CD4-positive, alpha-beta T cell treated with Interleukin-10 for 1 hour (primary cell): ENCODE results near the gene PRR7.

Experiments
- DNase-seq: peaks from one replicate; pipeline ENCODE4 v3.0.0-alpha.2; 2020

Gene PRR7

DNA sequence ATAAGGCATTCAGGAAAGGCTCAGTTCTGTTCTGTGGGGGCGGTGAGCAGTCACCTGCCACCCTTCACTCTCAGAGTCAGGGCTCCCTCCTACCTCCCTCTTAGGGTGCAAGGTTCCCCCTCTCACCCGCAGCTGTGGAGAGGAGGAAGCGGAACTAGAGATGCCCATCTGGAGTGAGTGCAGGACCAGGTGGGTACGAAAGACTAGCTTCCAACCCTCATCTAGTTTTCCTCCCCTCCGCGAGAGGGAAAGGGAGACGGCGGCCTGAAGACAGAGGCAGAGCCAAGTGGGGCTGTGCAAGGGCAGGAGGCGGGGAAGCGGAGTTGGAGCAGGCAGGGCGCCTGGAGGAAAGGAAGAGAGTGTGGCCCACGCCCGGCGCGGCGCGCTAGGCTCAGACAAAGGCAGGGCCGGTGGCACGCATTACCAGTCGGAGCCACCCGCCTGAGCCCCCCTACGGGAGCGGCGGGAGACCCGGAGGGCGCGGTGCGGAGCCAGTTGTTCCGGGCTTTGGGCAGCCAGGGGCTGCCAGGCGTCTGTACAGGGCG lies 7.3 kb downstream of the PRR7 start:
- DNase-seq = no peak

DNA sequence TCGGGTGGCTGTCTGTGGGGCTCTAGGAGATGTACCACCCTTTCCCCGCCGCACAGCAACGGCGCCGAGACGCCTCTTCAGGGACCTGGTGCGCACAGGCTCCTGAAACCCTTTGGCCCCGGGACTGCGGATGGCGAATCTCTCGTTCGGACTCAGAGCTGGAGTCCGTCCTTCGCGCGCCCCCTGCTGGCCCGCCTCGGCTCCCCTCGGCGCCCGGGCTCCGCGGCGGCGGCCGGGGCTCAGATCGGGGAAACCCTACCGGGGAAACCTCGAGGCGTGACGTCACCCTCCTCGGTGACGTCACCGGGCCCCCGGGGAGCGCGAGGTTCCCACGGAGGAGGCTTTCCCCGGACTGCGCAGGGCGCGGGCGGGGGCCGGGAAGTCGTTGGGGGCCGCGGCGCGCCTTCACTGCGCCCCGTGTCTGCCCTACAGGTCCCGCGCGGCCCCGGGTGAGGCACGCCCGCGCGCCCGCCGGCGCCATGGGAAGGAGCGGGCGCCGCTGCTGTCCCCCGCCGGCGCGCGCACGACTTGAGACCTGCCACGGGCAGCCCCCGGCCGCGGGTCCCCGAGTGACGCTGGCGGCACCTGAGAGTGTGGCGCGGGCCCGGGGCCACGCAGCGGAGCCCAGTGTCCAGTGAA lies 7.9 kb downstream of the PRR7 start:
- DNase-seq = peak; percentile 96

DNA sequence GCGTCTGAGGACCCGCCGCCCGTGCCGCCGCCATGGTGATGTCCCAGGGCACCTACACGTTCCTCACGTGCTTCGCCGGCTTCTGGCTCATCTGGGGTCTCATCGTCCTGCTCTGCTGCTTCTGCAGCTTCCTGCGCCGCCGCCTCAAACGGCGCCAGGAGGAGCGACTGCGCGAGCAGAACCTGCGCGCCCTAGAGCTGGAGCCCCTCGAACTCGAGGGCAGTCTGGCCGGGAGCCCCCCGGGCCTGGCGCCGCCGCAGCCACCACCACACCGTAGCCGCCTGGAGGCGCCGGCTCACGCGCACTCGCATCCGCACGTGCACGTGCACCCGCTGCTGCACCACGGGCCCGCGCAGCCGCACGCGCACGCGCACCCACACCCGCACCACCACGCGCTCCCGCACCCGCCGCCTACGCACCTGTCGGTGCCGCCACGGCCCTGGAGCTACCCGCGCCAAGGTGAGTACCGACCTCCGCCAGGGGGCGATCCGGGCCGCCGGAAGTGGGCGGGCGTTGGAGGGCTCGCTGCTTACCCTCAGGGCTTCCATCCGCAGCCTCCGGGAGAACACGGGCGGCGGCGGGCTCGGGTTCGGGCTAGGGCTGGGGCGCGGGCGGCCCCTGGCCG lies 8.5 kb downstream of the PRR7 start:
- DNase-seq = peak; percentile 93

DNA sequence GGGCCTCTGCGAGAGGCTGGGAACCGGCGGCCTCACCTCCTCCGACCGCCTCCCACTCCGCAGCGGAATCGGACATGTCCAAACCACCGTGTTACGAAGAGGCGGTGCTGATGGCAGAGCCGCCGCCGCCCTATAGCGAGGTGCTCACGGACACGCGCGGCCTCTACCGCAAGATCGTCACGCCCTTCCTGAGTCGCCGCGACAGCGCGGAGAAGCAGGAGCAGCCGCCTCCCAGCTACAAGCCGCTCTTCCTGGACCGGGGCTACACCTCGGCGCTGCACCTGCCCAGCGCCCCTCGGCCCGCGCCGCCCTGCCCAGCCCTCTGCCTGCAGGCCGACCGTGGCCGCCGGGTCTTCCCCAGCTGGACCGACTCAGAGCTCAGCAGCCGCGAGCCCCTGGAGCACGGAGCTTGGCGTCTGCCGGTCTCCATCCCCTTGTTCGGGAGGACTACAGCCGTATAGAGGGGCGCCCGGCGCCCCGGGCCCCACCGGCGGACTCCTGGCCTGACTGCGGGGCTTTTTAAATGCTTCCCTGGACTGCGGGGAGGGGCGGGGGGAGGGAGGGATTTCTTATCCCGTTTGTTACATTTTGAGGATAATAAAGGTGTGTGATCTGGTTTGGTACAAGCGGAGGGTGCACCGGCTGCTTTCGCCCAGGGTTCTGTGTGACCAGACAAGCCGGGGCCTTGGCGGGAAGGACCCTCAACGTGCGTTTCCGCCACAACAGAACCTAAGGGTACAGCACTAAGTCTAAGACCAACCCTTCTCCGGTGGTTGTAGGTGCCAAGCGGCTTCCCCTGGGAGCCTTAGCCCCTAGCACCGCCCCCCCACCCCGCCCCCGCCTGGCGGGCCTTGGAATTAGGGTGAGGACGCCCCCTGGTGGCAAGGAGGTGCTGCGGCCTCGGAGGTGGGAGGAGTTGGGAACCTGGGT lies 9.3 kb downstream of the PRR7 start:
- peak; percentile 93 for DNase-seq

DNA sequence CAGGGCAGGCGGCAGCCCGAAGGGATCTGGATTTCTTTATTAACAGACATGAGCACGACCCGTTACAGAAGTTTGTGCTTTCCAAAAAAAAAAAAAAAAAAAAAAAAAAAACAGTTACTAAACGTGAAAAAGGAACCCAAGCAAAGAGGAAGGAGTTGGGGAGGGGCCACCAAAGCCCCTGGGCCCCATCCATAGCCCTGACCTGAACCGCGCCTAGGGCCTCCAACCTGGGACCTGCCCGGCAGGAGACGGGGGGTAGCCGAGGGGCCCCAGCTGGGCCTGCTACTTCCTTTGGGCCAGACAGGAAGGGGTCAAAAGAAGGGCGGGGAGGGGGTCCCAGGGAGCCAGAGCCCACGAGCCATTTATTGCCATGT lies 10.0 kb downstream of the PRR7 start:
- no peak for DNase-seq

DNA sequence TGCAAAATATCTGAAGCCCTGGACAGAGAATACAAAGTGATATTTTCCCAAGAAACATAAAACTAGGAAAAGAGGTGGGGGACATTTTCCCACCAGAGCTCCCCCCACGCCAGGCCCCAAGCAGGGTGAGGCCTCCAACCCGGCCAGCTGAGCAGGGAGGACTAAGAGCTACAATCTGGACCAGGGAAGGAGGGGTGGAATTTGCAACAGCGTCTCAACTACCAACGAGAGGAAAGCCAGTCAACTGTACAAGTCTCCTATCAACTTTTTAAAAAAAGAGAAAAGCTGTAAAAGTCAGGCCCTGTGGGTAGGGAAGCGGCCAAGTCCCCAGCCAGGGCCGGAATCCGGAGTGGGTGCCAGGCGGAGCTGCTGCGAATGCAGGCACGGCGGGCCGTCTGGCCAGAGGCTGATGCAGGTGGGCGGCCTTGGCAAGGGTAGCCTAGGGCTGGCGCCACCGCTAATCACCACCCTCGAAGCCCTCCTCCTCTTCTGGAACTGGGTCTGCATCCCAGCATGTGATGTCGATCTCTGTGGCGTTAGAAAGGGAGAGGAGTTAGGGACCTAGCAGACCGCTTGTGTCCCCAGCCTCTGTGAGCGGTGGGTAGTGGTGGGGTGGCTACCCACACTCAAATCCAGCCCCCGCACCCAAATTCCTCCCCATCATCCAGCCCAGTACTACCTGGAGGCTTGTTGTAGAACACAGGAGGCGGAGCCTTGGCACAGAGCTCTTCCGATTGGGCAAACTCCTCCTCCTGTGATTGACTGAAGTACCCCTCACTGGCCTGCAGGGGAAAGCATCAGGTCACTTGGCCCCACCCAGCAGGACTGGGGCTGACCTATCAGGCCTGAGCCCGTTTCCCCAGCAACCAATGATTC lies 10.6 kb downstream of the PRR7 start:
- DNase-seq = peak; percentile 81

DNA sequence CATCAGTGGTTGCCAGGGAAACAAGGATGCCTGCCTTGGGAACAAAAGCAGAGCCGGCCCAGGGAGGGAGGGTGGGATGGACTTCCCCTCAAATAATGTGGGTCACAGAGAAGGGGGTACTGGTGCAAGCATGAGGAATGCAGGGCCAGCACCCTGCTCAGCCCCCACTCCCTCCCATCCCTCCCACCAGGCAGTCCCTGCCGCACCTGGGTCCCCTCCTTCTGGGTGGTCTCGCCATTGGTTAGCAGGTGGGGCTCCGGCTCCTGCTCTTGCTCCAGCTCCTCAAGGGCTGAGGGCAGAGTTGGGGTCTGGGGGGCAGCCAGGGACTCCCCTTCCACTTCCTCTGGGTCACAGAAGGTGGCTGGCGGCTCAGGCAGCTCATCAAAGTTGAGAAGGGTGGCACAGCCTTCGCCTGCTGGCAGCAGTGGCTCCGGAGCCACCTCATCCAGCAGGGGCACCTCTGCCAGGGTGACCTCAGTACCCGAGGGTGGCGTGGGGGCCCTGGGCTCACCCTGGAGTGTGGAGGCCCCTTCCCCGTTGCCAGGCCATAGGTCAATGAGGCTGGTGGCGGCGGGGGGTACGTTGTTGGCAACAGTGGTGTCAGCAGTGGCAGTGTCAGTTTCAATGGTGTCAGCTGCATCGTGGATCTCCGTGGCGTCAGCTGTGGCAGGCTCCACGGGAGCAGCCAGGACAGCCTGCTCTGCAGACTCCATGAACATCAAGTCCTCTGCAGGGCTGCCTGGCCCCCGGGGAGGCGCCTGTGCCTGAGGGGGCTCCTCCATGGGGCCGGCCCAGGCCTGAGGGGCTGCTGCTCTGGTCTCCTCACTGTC lies 11.5 kb downstream of the PRR7 start:
- DNase-seq = no peak

DNA sequence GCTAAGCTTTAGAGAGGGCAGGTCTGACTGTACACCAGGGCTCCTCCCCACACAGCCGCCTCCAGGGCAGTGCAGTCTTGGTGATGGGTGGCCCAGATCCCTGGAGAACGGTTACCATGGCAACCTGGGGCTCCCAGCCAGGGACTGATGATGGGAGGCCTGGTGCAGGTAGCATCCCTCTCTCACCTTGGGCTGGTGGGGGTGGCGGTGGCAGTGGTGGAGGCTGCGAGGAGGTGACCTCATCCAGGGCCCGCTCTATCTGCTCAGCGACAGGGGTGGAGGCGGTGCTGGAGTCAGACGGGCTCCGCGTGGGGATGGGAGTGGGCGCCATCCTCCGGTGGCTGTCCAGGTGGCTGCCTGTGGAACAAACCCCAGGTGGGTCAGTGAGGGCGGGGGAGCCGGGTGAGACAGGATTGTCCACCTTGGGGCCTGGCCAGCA lies 12.3 kb downstream of the PRR7 start:
- no peak for DNase-seq

DNA sequence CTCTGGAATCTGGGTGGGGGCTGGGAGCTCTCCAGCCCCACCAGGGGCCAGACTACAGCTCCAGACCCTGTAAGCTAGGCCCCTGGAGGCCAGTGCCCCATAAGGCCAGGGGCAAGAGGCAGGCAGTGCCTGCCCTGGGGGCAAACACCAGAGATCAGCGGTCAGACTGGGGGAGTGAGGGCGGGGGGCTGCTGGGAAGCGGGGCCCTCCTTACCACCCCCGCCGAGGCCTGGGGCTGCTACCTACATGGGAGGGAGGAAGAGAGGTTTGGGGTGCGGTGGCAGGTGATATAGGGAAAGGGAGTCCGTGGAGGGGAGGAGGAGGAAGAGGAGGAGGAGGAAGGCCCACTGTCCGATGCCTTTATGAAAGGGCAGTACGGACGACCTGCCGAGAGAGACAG lies 12.7 kb downstream of the PRR7 start:
- no peak for DNase-seq

DNA sequence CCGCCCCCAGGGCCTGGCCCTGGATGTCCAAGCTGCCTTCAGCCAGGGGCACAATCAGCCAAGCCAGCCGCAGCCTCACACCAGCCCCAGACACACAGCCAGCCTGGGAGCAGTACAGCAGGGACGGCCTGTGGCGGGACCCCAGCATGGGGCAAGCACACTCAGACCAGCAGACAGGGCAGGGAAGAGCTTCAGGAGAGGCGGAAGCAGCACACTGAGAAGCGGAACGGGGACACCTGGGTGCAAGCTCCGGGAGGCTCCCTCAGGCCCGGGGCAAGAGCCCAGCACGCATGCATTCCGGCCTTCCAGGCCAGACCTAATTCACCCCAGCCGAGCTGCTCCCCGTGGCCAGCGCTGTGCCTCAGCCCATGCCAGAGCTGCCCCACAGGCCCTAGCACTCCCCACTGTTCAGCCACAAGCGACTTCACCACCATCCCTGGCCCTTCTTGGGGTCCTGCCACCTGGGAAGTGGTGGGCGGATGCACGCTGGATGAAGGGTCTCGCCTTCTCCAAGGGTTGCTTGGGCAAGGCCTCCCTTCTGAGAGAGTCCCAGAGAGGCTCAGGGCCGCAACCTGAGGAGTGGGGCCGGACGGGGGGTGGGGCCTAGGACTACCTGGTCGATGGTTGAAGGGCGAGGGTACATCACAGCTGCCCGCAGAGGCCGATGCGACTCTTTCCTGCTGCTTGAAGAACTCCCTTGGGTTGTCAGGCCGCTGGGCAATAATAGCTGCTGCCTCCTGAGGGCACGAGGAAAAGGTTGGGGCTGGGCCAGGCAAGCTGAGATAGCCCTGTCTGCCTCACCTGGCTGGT lies 13.4 kb downstream of the PRR7 start:
- DNase-seq = no peak

DNA sequence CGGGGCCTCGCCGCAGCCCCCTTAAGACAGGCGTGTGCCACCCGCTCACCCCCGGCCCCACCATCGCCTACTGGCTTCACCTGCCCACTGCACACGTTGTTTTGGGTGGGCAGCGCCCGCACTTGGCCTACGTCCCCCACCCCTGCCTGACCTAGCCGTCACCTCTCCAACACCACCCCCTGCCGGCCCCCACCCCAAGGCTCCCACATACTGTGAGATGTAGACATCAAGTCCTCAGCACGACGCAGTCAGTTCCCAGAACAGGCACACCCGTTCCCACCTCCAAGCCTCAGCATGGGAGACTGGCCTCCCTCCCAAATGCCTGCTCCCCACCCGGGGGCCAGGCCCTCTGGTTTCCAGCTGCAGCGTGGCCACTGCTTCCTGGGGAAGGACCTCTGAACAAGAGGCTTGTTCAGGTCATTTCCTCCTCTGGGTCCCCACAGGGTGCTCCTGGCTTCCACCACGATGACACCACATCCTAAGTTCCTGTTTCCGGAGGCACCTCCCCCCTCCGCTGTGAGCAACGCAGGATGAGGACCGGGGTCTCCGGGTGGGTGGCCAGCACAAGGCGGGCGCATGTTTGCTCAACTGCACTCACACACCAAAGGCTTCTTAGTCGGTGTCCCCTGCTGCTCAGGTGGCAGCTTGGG lies 15.5 kb downstream of the PRR7 start:
- DNase-seq = no peak

DNA sequence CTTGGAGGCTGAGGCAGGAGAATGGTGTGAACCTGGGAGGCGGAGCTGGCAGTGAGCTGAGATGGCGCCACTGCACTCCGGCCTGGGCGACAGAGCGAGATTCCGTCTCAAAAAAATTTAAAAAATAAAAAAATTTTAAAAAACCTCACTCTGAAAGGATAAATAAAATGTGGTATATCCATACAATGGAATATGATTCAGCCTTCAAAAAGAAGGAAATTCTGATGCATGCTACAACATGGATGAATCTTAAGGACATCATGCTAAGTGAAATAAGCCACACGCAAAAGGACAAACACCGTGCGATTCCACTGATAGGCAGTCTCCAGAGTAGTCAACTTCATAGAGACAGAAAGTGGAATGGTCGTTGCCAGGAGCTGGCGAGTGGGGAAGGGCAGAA lies 18.4 kb downstream of the PRR7 start:
- DNase-seq = no peak

DNA sequence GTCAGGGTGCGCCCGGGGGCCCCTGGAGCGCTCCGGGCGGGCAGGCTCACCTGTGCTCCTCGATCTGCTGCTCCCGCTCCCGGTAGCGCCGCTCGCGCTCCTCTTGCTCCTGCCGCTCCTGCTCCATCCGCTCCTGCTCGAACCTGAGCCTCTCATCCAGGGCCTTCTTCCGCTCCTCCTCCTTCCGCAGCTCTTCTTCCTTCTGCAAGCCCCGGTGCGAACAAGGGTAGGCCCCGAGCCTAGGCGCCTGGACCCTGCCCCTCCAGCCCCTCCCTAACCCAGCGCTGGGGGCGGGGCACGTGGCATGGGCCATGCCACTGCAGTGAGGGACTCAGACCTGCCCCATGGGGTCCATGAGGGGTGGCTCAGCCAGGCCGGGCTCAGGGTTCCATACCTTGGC lies 20.2 kb downstream of the PRR7 start:
- DNase-seq = no peak

DNA sequence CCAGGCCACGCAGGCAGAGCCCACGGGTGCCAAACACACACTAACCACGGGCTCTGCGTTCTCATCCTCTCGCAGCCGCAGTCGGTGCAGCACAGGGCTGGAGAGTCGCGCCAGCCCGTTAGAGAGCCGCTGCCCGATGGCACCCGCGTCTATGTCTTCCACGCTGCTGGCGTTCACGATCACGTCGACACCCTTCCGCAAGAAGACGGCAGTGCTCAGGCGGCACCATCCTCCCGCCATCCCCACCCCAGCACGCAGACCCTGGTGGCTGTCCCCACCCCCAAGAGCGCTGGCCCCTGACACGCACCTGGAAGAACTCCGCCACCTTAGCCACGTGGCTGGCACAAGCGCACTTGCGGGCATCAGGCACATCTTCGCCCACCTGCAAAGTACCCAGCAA lies 20.8 kb downstream of the PRR7 start:
- no peak for DNase-seq

DNA sequence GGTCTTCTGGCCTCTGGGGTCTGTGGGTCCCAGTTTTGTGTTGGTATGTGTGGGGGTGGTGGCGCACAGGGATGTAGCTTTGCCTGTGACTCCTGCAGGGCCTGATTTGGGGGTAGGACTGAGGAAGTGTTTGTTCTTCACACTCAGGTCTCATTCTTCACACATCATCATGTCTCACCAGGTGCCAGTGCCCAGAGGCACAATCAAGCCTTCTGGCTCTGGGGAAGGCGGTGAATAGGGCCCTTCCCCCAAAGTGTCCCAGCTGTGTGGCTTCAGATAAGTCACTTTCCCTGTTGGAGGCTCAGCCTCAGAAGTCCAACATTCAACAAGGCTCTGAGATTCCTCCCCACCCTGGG lies 21.7 kb downstream of the PRR7 start:
- no peak for DNase-seq

DNA sequence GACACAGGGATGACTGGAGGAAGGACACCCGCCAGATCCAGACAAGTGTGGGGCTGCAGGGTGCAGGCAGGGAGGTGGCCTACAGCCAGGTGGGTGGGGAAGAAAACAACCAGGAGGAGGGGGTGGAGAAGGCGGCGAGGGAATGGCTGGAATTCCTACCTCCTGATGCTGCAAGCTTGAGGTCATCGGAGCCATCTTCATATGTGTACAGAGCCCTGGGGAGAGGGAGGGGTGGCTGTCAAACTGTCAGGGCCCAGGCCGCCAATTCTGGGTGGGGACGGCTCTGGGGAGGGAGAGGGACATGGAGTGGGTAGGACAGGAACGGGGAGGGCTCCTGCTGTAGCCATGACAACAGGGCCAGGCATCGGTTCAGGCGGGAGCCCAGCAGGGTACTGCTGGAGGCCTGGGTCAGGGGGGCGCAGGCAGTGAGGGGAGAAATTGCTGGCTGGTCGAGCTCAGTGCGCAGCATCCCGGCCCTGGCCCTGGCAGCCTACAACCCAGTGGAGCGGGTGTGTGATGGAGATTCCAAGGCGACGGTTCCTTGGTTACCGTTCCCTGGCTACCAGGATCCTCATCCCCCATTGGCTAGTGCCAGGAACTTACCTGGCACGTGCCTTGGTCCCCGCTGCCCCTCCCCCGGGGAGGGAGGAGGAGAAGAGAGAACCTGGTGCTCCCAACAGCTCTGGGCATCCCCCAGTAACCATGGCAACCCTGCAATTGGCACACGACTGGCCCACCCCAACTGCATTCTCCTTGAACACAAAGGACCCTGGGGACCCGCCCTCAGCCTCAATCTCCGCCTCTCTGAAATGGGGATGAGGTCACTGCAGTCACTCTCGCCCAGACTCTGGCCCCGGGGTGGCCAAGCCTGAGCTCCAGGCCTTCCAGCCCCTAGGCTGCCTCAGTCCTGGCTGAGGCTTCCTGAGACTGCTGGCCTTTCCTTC lies 22.3 kb downstream of the PRR7 start:
- no peak for DNase-seq

DNA sequence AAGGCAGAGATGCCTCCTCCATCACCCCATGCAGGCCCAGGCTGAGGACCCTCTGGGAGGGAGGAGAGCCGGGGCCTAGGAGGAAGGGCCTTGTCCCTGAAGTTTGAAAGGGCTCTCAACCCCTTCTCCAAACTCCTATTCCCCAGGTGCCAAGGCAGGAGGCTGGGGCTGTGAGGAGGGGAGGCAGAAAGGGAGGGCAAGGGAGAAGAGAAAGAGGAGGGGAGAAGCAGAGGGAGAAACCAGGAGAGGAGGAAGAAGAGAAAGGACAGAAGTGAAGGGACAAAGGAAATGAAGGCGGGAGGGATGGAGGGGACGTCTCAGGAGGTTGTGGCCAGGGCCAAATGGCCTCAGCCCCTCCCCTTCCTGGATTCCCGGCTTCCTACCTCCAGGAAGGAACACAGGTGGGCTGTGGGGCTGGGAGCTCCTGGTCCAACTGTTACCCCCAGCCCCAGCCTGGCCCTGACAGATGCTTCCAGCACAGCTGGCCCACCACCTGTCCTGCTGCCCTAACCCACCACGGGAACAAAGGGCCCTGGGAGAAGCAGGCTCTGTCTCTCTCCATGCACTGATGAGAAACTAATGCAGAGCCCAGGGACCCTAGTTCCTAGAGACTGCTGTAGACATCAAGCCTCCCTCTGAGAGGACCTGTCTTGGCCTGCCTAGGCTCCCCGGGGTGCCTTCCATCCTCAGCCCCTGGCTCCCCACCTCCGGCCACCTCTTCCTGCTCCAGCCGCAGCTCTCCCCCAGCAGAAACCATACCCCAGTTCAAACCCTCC lies 23.3 kb downstream of the PRR7 start:
- no peak for DNase-seq

DNA sequence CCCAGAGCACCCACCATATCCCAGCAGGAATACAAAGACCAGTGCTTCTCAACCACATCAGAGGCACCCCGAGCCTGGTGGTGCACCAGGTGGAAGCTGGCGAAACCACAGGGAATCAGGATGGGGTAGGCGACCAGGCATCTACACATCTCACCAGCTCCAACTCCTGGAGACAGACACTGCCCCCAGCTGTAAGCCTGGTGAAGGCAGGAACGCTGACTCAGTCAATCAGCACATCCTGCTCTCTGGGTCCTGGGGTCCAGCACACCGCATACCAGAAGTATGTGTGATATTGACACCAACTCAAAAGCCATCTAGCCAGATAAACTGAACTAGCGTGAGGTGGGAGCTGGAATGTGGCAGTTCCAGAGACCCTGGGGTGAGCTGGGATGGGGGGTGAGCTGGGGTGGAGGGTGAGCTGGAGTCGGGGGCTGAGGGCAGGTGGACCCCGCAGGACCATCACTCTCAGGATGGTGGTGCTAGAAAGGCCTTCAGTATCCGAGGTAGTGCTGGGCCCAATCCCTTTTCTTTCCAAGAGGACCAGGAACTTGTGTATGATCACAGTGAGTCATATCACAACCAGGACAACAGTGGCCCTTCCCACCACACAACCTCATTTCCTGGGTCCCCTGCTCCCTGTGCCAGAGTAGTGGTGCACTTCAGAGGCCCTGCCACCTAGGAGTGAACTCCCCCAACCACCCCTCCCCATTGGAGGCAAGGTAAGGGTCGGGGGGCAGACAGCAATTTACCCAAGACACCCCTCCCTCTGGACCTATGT lies 24.3 kb downstream of the PRR7 start:
- no peak for DNase-seq
